Activated CD4-positive, CD25-positive, alpha-beta regulatory T cell treated with anti-CD3 and anti-CD28 coated beads, Interleukin-2, amount 50 U/mL, for 72 hours (primary cell): ENCODE results near the gene LPCAT3.

ENCODE experiments used
- DNase-seq: peaks from one replicate; pipeline ENCODE4 v3.0.0; 2021

The LPCAT3 gene

GRCh38 chr12:6935371-6936193 lies 82.7 kb downstream of the LPCAT3 start:
- DNase-seq = no peak

GRCh38 chr12:6934110-6934509 lies 84.2 kb downstream of the LPCAT3 start:
- DNase-seq = no peak

GRCh38 chr12:6932766-6933165 lies 85.5 kb downstream of the LPCAT3 start:
- no peak for DNase-seq

- no peak for DNase-seq
Observed at GRCh38 chr12:6929466-6930452, 88.5 kb downstream of the LPCAT3 start.

- no peak for DNase-seq
Observed at GRCh38 chr12:6928703-6929407, 89.4 kb downstream of the LPCAT3 start.

GRCh38 chr12:6928022-6928702 lies 90.1 kb downstream of the LPCAT3 start:
- DNase-seq = no peak

GRCh38 chr12:6927379-6928021 lies 90.8 kb downstream of the LPCAT3 start, which contains the start of gene ATN1:
Gene ATN1 (plus strand): TSS chr12:6927959. CDS start chr12:6934002, 6,043 bp downstream.
- DNase-seq = peak; percentile 57
